NCI-H1930 (cell line): Measurements from ENCODE around the gene SPN.
"Not testable (repeated sequence)": the region's sequence is repeated elsewhere in the genome, so short reads cannot be mapped to it uniquely, and the experiment has no call there.

Experiments
- DNase-seq, 2 experiments: peaks; one replicate each; lab custom pipeline; 2025; lab: John Stamatoyannopoulos, UW

SPN gene

GRCh38 chr16:29676989-29677785 is 14.1 kb downstream of the SPN start:
- DNase-seq: no peak

GRCh38 chr16:29678691-29679267 is 15.7 kb downstream of the SPN start, which contains the start of gene QPRT:
Gene QPRT, plus strand, starts transcription at chr16:29679180. Its CDS starts 18 bp downstream, at chr16:29679198.
- no peak for DNase-seq

GRCh38 chr16:29680180-29680598 is 17.1 kb downstream of the SPN start:
- no peak for DNase-seq

- DNase-seq: no peak
Observed at GRCh38 chr16:29683543-29684090, 20.6 kb downstream of the SPN start.

GRCh38 chr16:29684679-29685078 is 21.6 kb downstream of the SPN start:
- DNase-seq: no peak

GRCh38 chr16:29686740-29687332 is 23.8 kb downstream of the SPN start:
- DNase-seq: no peak

- no peak for DNase-seq
Observed at GRCh38 chr16:29687755-29688154, 24.7 kb downstream of the SPN start.

- no peak for DNase-seq
Observed at GRCh38 chr16:29688172-29688571, 25.1 kb downstream of the SPN start.

GRCh38 chr16:29689490-29690351 is 26.7 kb downstream of the SPN start:
- not testable (repeated sequence) for DNase-seq

GRCh38 chr16:29692606-29693005 is 29.6 kb downstream of the SPN start:
- DNase-seq: not testable (repeated sequence)

- DNase-seq: no peak
Observed at GRCh38 chr16:29694384-29695195, 31.5 kb downstream of the SPN start.

GRCh38 chr16:29695675-29696074 is 32.6 kb downstream of the SPN start:
- DNase-seq: not testable (repeated sequence)

GRCh38 chr16:29696881-29697331 is 33.9 kb downstream of the SPN start:
- no peak for DNase-seq

GRCh38 chr16:29697391-29697790 is 34.3 kb downstream of the SPN start:
- no peak for DNase-seq

- DNase-seq: no peak
Observed at GRCh38 chr16:29698042-29698441, 35.0 kb downstream of the SPN start.

GRCh38 chr16:29698484-29699323 is 35.7 kb downstream of the SPN start:
- DNase-seq: no peak

- DNase-seq: no peak
Observed at GRCh38 chr16:29699324-29700219, 36.5 kb downstream of the SPN start.

- peak; percentile 61 to 64 for DNase-seq
Observed at GRCh38 chr16:29700253-29700987, 37.4 kb downstream of the SPN start.
